Erythroblast (primary cell): ENCODE measurements around the gene XG.

Experiments
- GATA1 ChIP-seq: IDR thresholded peaks from 2 replicates; pipeline ENCODE4 v1.6.1; 2011; ENCODE audit warnings: low read depth, mild to moderate bottlenecking, control low read depth, low read length, moderate library complexity
- POLR2A ChIP-seq: IDR thresholded peaks from 2 replicates; pipeline ENCODE4 v1.6.1; 2011; ENCODE audit warnings: mild to moderate bottlenecking, low read length

GRCh38 chrX:2824886-2825285 is 73.0 kb downstream of the XG start:
- TF ChIP-seq POLR2A (no peak), GATA1 (no peak)
